Caco-2 (cell line): ENCODE measurements around the gene PTCRA. TPM values are rescaled to one million over a fixed set of nuclear protein-coding genes. Genes with fewer than 3 reads are reported as not detected.

ENCODE experiments used
- BruUV-seq: library from RNA; stranded (reverse); fragments of 400-500 nt; replicated peaks from 2 replicates; lab custom pipeline; 2021; lab: Mats Ljungman, UMichigan
- CTCF ChIA-PET: fragments of 300-600 bp; sonication (Branson Sonifier 250); formaldehyde crosslinking; loops from one replicate; lab custom pipeline; 2022; ENCODE audit warnings: antibody characterized with exemption; lab: Charles Lee
- POLR2A ChIA-PET: fragments of 300-600 bp; sonication (Branson Sonifier 250); formaldehyde crosslinking; loops from one replicate; lab custom pipeline; 2022; ENCODE audit warnings: antibody characterized with exemption; lab: Charles Lee
- DNase-seq, 2 experiments: peaks; one replicate each; pipeline versions ENCODE4 v3.0.0 to v3.0.0-alpha.2; 2020 to 2022
- H3K27me3 ChIP-seq: replicated peaks from 2 replicates; pipeline ENCODE4 v1.6.0; 2011; ENCODE audit warnings: low read length; ENCODE audit not compliant: control insufficient read depth, insufficient read depth
- H3K36me3 ChIP-seq: 2 replicates; pipeline ENCODE4 v1.5.1; 2011; ENCODE audit warnings: low read length; ENCODE audit not compliant: control insufficient read depth, insufficient read depth
- H3K4me1 ChIP-seq: fragments of 250-450 bp; sonication (Bioruptor Pico); 2 replicates; pipeline ENCODE4 v1.5.1; 2020; ENCODE audit warnings: mild to moderate bottlenecking
- H3K4me3 ChIP-seq: 2 replicates; pipeline ENCODE4 v1.5.1; 2011; ENCODE audit warnings: low read depth, mild to moderate bottlenecking, control low read depth, low read length
- H3K9me3 ChIP-seq: fragments of 250-450 bp; sonication (Bioruptor Pico); 2 replicates; pipeline ENCODE4 v1.5.1; 2020; ENCODE audit warnings: mild to moderate bottlenecking, moderate library complexity
- H3K27ac Mint-ChIP-seq: one replicate; pipeline ENCODE4 v1.8.0; 2022; ENCODE audit warnings: mixed read lengths; ENCODE audit not compliant: unreplicated experiment
- H3K27me3 Mint-ChIP-seq: one replicate; pipeline ENCODE4 v1.8.0; 2022; ENCODE audit warnings: mixed read lengths; ENCODE audit not compliant: insufficient read depth, unreplicated experiment
- H3K36me3 Mint-ChIP-seq: one replicate; pipeline ENCODE4 v1.8.0; 2022; ENCODE audit warnings: mild to moderate bottlenecking, mixed read lengths; ENCODE audit not compliant: insufficient read depth, unreplicated experiment
- H3K4me1 Mint-ChIP-seq: one replicate; pipeline ENCODE4 v1.8.0; 2022; ENCODE audit warnings: low read depth, mixed read lengths; ENCODE audit not compliant: unreplicated experiment
- H3K4me3 Mint-ChIP-seq: one replicate; pipeline ENCODE4 v1.8.0; 2022; ENCODE audit warnings: mild to moderate bottlenecking, moderate library complexity, mixed read lengths; ENCODE audit not compliant: unreplicated experiment
- H3K9me3 Mint-ChIP-seq: one replicate; pipeline ENCODE4 v1.8.0; 2022; ENCODE audit warnings: mixed read lengths; ENCODE audit not compliant: unreplicated experiment
- intact Hi-C: fragments of 100-400 bp; cut with micrococcal nuclease; formaldehyde crosslinking; loops from one replicate; pipeline ENCODE4 v1.10.0; 2022; ENCODE audit not compliant: unreplicated experiment
- total RNA-seq: library from RNA; stranded (reverse); gene quantifications from 2 replicates; pipeline ENCODE4 v1.2.3, GENCODE V29; 2022
- TF ChIP-seq, protein P1 (sequence below), 2 experiments: fragments of 200-600 bp in 1 of 2; IDR thresholded peaks; 1 replicate in 1 of 2; 2 replicates in 1 of 2; pipeline versions ENCODE4 v1.5.1 to v1.8.0; 2011 to 2022; ENCODE audit warnings: antibody characterized with exemption in 1 of 2, control low read depth in 1 of 2, inconsistent platforms in 1 of 2, low read depth in 1 of 2, low read length in 1 of 2, mild to moderate bottlenecking in 1 of 2, moderate library complexity in 1 of 2; ENCODE audit not compliant: insufficient read depth in 1 of 2, severe bottlenecking in 1 of 2, unreplicated experiment in 1 of 2

PTCRA gene
- total RNA-seq, 1 experiment from 2014 or later = not detected

DNA sequence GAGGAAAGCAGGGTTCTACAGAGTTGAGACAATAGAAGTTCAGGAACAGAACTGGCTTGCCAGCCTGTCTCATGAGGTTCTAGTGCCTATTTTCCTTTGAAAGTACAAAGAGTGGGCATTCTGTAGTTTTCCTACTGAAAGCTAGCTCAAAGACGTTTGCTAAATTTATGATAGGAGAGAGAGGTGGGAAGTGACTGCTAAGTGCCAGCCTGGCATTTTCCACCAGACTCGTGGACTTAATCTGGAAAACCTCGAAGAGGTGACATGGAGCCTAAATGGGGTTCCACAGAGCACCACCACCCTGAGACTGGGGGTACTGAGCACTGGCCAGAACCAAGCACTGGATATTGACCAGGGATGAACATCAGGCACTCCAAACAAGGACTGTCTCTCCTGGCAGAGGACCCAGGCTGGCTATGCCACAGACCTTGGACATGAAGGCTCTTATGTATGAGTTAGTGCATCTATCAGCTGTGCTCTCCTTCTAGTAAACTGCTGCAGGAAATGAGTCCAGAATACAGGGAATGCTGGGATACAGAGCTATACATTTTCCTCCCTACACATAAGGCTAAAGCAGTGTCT is 56.0 kb downstream of the PTCRA start:
- H3K4me3 Mint-ChIP-seq = no peak overlapping the region
- Histone ChIP-seq H3K36me3 (no peaks in the 10 kb centered on the region), H3K27me3 (no peaks in the 10 kb centered on the region), H3K4me3 (no peak overlapping the region), H3K4me1 (0 out of 2 replicates have a peak, but pooled peaks cover 6% of the 10 kb centered on the region), H3K9me3 (no peaks in the 10 kb centered on the region)
- BruUV-seq = no TSS peak
- intact Hi-C loops = no loop called here
- POLR2A ChIA-PET = no interaction called here
- no peak for DNase-seq
- CTCF ChIA-PET = interaction anchor here (0.6 kb wide), 1 partner anchor 43 kb away, joined by 3 read pairs; no protein-coding TSS in a partner anchor
- no peaks in the 10 kb centered on the region for H3K27me3 Mint-ChIP-seq
- peaks cover 11% of the 10 kb centered on the region for H3K36me3 Mint-ChIP-seq
- TF ChIP-seq, protein P1, sequence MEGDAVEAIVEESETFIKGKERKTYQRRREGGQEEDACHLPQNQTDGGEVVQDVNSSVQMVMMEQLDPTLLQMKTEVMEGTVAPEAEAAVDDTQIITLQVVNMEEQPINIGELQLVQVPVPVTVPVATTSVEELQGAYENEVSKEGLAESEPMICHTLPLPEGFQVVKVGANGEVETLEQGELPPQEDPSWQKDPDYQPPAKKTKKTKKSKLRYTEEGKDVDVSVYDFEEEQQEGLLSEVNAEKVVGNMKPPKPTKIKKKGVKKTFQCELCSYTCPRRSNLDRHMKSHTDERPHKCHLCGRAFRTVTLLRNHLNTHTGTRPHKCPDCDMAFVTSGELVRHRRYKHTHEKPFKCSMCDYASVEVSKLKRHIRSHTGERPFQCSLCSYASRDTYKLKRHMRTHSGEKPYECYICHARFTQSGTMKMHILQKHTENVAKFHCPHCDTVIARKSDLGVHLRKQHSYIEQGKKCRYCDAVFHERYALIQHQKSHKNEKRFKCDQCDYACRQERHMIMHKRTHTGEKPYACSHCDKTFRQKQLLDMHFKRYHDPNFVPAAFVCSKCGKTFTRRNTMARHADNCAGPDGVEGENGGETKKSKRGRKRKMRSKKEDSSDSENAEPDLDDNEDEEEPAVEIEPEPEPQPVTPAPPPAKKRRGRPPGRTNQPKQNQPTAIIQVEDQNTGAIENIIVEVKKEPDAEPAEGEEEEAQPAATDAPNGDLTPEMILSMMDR (IDR thresholded peaks at IDR 0.05; ENCODE audit: insufficient read depth in 1 of 2, low read depth in 1 of 2, low read length in 1 of 2, severe bottlenecking in 1 of 2, unreplicated experiment in 1 of 2) = no peak
- peaks cover 4% of the 10 kb centered on the region for H3K4me1 Mint-ChIP-seq
- no peaks in the 10 kb centered on the region for H3K9me3 Mint-ChIP-seq
- no peak overlapping the region for H3K27ac Mint-ChIP-seq

DNA sequence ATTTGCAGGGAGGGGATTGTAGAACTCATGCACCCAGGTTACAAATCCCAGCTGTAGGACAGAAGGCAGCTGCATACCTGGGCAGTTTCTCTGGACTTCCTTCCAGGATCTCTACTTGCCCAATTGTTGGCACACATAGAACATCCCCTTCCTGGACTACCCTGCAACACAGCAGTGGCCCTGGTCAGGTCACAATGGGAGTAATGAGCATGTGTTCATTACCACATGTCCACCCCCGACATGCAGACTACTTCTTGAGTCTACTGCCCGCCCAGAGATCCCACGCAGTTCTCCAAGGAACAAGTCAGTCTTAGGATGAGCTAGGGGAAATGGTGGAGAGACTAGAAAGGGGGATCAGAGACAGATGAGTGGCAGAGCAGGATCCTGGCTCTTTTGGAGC is 58.1 kb downstream of the PTCRA start:
- no peak for DNase-seq
- POLR2A ChIA-PET = no interaction called here
- no peaks in the 10 kb centered on the region for H3K9me3 ChIP-seq
- H3K4me3 Mint-ChIP-seq = no peak overlapping the region
- no peak overlapping the region for H3K4me3 ChIP-seq
- H3K27me3 Mint-ChIP-seq = no peaks in the 10 kb centered on the region
- TF ChIP-seq, protein P1 (IDR thresholded peaks at IDR 0.05; ENCODE audit: insufficient read depth in 1 of 2, low read depth in 1 of 2, low read length in 1 of 2, severe bottlenecking in 1 of 2, unreplicated experiment in 1 of 2) = no peak
- no peaks in the 10 kb centered on the region for H3K36me3 ChIP-seq
- no peaks in the 10 kb centered on the region for H3K9me3 Mint-ChIP-seq
- 0 out of 2 replicates have a peak, but pooled peaks cover 6% of the 10 kb centered on the region for H3K4me1 ChIP-seq
- H3K36me3 Mint-ChIP-seq = peaks cover 22% of the 10 kb centered on the region
- H3K27me3 ChIP-seq = no peaks in the 10 kb centered on the region
- BruUV-seq = no TSS peak
- no peak overlapping the region for H3K27ac Mint-ChIP-seq
- CTCF ChIA-PET = no interaction called here
- peaks cover 4% of the 10 kb centered on the region for H3K4me1 Mint-ChIP-seq
- intact Hi-C loops = no loop called here

DNA sequence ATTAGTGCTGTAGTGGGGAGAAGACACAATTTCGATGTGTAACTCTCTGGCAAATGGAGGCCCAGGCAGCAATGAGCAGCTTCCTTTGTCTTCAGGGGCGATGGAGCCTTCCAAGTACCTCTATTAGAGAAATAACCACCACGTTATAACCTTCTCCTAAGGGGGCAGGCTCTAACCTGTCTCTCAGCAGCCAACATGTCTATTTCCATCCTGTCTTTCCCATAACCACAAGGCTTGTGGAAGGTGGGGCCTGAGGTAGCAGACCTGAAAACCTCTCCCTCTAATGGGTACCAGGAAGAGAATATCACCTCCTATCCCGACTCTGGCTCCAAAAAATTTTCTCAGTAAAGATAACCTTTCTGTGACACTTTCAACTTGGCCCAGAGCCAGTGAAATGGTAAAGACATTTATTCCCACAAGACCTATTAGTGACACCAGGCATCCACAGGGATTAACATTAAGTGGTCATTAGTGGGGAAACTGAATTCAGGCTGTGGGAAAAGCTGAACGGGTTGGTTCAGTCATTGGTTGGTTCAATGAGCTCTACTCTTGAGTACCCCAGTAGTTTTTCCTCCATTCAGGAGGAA is 59.2 kb downstream of the PTCRA start:
- peaks cover 10% of the 10 kb centered on the region for H3K4me1 Mint-ChIP-seq
- Histone ChIP-seq H3K36me3 (no peaks in the 10 kb centered on the region), H3K27me3 (no peaks in the 10 kb centered on the region), H3K4me1 (0 out of 2 replicates have a peak, but pooled peaks cover 6% of the 10 kb centered on the region), H3K9me3 (no peaks in the 10 kb centered on the region), H3K4me3 (no peak overlapping the region)
- BruUV-seq = no TSS peak
- ChIA-PET POLR2A (interaction anchor here (0.6 kb wide), 1 partner anchor 9 kb away, joined by 3 read pairs; the partner anchor contains the start of gene PPP2R5D), CTCF (no interaction called here)
- DNase-seq = no peak
- H3K4me3 Mint-ChIP-seq = no peak overlapping the region
- peaks cover 27% of the 10 kb centered on the region for H3K36me3 Mint-ChIP-seq
- TF ChIP-seq, protein P1 (IDR thresholded peaks at IDR 0.05; ENCODE audit: insufficient read depth in 1 of 2, low read depth in 1 of 2, low read length in 1 of 2, severe bottlenecking in 1 of 2, unreplicated experiment in 1 of 2) = no peak
- no peaks in the 10 kb centered on the region for H3K9me3 Mint-ChIP-seq
- no peaks in the 10 kb centered on the region for H3K27me3 Mint-ChIP-seq
- intact Hi-C loops = no loop called here
- H3K27ac Mint-ChIP-seq = no peak overlapping the region

Other genes with a start within 250 kb of the PTCRA start
- gene PRPH2, start 193.5 kb upstream of the PTCRA start, total RNA-seq = not detected in 2 replicates
- 17.0 and 20.4 TPM in 2 replicates for gene TBCC, start 169.9 kb upstream of the PTCRA start, total RNA-seq
- 5.0 and 5.3 TPM in 2 replicates for gene BICRAL, start 134.0 kb upstream of the PTCRA start, total RNA-seq
- gene RPL7L1, start 36.4 kb upstream of the PTCRA start, total RNA-seq = 103 and 110 TPM in 2 replicates
- 49.2 and 56.1 TPM in 2 replicates for gene CNPY3, start 13.4 kb downstream of the PTCRA start, total RNA-seq
- gene GNMT, start 44.7 kb downstream of the PTCRA start, total RNA-seq = not detected in 2 replicates
- gene PEX6, start 63.1 kb downstream of the PTCRA start, total RNA-seq = 6.9 and 8.2 TPM in 2 replicates
- 44.4 and 45.0 TPM in 2 replicates for gene PPP2R5D, start 68.5 kb downstream of the PTCRA start, total RNA-seq
- 60.3 and 62.3 TPM in 2 replicates for gene MEA1, start 97.9 kb downstream of the PTCRA start, total RNA-seq
- gene KLHDC3, start 98.2 kb downstream of the PTCRA start, total RNA-seq = 62.9 and 66.8 TPM in 2 replicates
- 71.0 and 74.9 TPM in 2 replicates for gene RRP36, start 105.6 kb downstream of the PTCRA start, total RNA-seq
- gene CUL7, start 137.8 kb downstream of the PTCRA start, total RNA-seq = 25.3 and 26.7 TPM in 2 replicates
- 123 and 124 TPM in 2 replicates for gene MRPL2, start 143.4 kb downstream of the PTCRA start, total RNA-seq
- gene KLC4, start 143.6 kb downstream of the PTCRA start, total RNA-seq = 47.7 and 52.7 TPM in 2 replicates
- gene PTK7, start 160.3 kb downstream of the PTCRA start, total RNA-seq = 175 and 180 TPM in 2 replicates